Ovary (tissue), 9 donors: ENCODE measurements around the gene TNFRSF6B. TPM values are rescaled to one million over a fixed set of nuclear protein-coding genes. Genes with fewer than 3 reads are reported as not detected.

Experiments used
- DNase-seq, 5 donors: peaks; one replicate each; pipeline ENCODE4 v3.0.0-alpha.2; 2019 to 2020
- H3K27ac ChIP-seq, 2 donors: fragments of 200-600 bp; one replicate each; pipeline versions ENCODE4 v1.5.1 to v1.8.0; 2019 to 2022
- H3K27me3 ChIP-seq: fragments of 200-600 bp; one replicate; pipeline ENCODE4 v1.8.0; 2022
- H3K36me3 ChIP-seq: fragments of 200-600 bp; sonication (generic); one replicate; pipeline ENCODE4 v1.5.1; 2019
- H3K4me1 ChIP-seq: one replicate; pipeline ENCODE4 v1.8.1; 2013; ENCODE audit warnings: mild to moderate bottlenecking, moderate library complexity; ENCODE audit not compliant: insufficient read depth
- H3K4me3 ChIP-seq: fragments of 200-600 bp; sonication (generic); one replicate; pipeline ENCODE4 v1.5.1; 2017
- H3K9me3 ChIP-seq, 2 donors: fragments of 200-600 bp in 1 of 2; sonication (generic) in 1 of 2; one replicate each; pipeline versions ENCODE4 v1.5.1 to v1.8.1; 2013 to 2019; ENCODE audit warnings: mild to moderate bottlenecking in 1 of 2, moderate library complexity in 1 of 2
- EP300 ChIP-seq: sonication (generic); formaldehyde crosslinking; IDR thresholded peaks from one replicate; pipeline ENCODE4 v1.6.1; 2017; ENCODE audit warnings: antibody characterized with exemption
- POLR2A ChIP-seq: fragments of 450-650 bp; IDR thresholded peaks from one replicate; pipeline ENCODE4 v1.6.1; 2017; ENCODE audit warnings: antibody characterized with exemption, mild to moderate bottlenecking, moderate library complexity
- WGBS, 3 donors: extraction: QIAGEN DNeasy Blood & Tissue Kit in 1 of 3; methylation state at CpG; one replicate each; pipeline versions ENCODE4 v1.1.5 to v1.1.7; 2013 to 2017; 5-methylcytosine and 5-hydroxymethylcytosine counted together
- intact Hi-C, 4 donors: fragments of 100-400 bp; cut with DNase I; formaldehyde crosslinking; loops; one replicate each; pipeline versions ENCODE4 v1.11.0 to v1.15.1; 2022 to 2023
- polyA plus RNA-seq, 2 donors: library from polyadenylated mRNA; stranded (reverse); fragments of 200-250 nt in 1 of 2; fragments of 350-450 nt in 1 of 2; fragmentation: Illumina TruSeq in 1 of 2; extraction: RNeasy Lipid Tissue Mini Kit (QIAGEN cat#74804) in 1 of 2; gene quantifications; one replicate each; pipeline ENCODE4 v1.2.3, GENCODE V29; 2013 to 2014
- total RNA-seq, 7 donors: library from RNA; depleted of rRNA in 2 of 7; stranded (reverse); fragments of >200 nt in 2 of 7; fragmentation: NEBNext Ultra II Directional in 3 of 7; extraction: Animal tissue kit (Norgen Biotek cat#: 25700) in 3 of 7; gene quantifications; one replicate each; pipeline versions ENCODE4 v1.1.0 to v1.2.4, GENCODE V29; 2016 to 2023
- TF ChIP-seq, protein P1 (sequence below), 3 donors: fragments of 450-650 bp in 2 of 3; fragments of 200-600 bp in 1 of 3; IDR thresholded peaks; one replicate each; pipeline versions ENCODE4 v1.5.1 to v1.8.0; 2016 to 2022; ENCODE audit warnings: antibody characterized with exemption in 3 of 3, mild to moderate bottlenecking in 1 of 3
- donor health status: DM: no; HTN: no; CAD: no; lungs with moderate emphysema.
- donor health status: DM: no; HTN: no; CAD: no.
- donor health status: Bipolar disorder and iron deficiency.
- donor health status: DM: yes; HTN: yes; CAD: no.
- donor health status: DM: no; HTN: no; CAD: no.
- donor health status: DM: yes; HTN: yes; CAD: no.

Gene TNFRSF6B
- total and polyA plus RNA-seq, 9 donors: 2.0 to 7.0 (median 4.2) TPM; not detected in 1

DNA sequence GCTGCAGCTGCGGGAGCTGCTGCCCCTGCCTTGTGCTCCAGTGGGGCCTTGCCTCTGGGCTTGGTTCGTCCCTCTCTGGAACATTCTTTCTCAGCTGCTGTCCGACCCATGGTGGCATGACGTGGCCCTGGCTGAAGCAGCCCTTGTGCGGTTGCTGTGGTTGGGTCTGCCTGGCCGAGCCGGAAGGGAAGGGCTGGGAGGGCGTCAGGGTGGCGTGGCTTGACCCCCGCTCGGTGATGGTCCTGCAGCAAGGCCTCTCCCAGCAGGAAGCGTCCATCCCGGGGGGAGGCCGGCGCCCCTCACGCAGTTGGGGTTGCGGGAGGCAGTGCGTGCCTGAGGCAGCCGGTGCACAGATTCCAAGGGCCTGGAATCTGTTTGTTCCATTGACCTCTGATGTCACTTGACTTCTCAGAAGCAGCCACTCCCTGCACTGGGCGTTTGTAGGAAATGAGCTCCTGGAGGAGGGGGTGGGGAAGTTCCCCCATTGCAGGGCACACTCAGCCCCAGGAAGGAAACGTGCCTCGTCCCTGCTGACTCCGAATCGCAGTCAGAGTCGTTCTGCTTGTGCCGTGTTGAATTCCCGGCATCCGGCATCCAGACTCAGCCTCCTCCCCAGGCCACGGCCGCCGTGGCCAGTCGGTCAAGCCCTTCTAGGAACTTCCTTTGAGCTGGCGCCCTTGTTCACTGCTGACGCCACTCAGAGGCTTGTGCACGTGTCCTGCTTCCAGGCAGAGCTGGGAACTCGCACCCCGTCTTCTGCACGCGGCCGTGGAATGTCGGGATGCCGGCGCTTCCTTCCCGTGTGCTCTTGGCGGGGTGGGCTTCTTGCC is 9.7 kb upstream of the TNFRSF6B start:
- Histone ChIP-seq H3K9me3 (no peaks in the 10 kb centered on the region), H3K4me3 (no peak overlapping the region), H3K27ac (peak overlapping the region in 1 of 2 donors; percentile 29), H3K36me3 (no peaks in the 10 kb centered on the region), H3K4me1 (peaks cover 10% of the 10 kb centered on the region), H3K27me3 (no peaks in the 10 kb centered on the region)
- TF ChIP-seq, protein P1, sequence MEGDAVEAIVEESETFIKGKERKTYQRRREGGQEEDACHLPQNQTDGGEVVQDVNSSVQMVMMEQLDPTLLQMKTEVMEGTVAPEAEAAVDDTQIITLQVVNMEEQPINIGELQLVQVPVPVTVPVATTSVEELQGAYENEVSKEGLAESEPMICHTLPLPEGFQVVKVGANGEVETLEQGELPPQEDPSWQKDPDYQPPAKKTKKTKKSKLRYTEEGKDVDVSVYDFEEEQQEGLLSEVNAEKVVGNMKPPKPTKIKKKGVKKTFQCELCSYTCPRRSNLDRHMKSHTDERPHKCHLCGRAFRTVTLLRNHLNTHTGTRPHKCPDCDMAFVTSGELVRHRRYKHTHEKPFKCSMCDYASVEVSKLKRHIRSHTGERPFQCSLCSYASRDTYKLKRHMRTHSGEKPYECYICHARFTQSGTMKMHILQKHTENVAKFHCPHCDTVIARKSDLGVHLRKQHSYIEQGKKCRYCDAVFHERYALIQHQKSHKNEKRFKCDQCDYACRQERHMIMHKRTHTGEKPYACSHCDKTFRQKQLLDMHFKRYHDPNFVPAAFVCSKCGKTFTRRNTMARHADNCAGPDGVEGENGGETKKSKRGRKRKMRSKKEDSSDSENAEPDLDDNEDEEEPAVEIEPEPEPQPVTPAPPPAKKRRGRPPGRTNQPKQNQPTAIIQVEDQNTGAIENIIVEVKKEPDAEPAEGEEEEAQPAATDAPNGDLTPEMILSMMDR (IDR thresholded peaks at IDR 0.05): no peak
- TF ChIP-seq EP300: peak; percentile 65
- no peak for TF ChIP-seq POLR2A
- DNase-seq: peak; percentile 55 to 78 (median 65)
- intact Hi-C loops: no loop called here
- 25 to 40% (median 33%) methylated on average over 45 of the region's 45 CpGs for WGBS, 3 donors

DNA sequence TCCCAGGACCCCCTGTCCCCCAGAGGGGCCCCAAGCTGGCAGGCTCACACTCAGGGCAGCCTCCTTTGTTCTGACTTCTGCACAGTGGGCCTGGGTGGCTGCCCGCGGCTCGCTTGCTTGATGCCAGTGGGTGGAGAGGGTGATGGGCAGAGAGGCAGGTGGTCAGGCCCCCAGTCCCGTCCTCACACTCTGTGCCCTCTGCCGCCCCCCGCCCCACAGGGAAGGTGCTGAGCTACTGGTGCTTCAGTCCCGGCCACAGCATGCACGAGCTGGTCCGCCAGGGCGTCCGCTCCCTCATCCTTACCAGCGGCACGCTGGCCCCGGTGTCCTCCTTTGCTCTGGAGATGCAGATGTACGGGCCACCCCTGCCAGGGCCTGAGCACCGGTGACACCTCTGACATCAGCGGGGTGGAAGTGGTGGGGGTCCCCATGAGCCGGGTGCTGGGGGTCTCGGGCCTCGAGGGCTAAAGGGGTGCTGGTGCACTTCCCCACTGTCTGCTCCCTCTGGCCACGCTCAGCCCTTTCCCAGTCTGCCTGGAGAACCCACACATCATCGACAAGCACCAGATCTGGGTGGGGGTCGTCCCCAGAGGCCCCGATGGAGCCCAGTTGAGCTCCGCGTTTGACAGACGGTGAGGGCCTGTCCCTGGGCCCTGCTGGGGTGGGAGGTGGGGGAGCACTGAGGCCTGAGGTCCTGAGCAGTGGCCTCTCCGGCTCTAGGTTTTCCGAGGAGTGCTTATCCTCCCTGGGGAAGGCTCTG is 8.9 kb upstream of the TNFRSF6B start:
- Histone ChIP-seq H3K27ac (no peak overlapping the region), H3K9me3 (no peaks in the 10 kb centered on the region), H3K4me1 (peaks cover 10% of the 10 kb centered on the region), H3K36me3 (no peaks in the 10 kb centered on the region), H3K4me3 (no peak overlapping the region), H3K27me3 (no peaks in the 10 kb centered on the region)
- WGBS, 3 donors: 83 to 89% (median 86%) methylated on average over 29 of the region's 29 CpGs
- no peak for TF ChIP-seq POLR2A
- no peak for TF ChIP-seq EP300
- TF ChIP-seq, protein P1 (IDR thresholded peaks at IDR 0.05): no peak
- intact Hi-C loops: no loop called here
- peak in 3 of 5 donors; percentile 42 to 54 (median 46) for DNase-seq

DNA sequence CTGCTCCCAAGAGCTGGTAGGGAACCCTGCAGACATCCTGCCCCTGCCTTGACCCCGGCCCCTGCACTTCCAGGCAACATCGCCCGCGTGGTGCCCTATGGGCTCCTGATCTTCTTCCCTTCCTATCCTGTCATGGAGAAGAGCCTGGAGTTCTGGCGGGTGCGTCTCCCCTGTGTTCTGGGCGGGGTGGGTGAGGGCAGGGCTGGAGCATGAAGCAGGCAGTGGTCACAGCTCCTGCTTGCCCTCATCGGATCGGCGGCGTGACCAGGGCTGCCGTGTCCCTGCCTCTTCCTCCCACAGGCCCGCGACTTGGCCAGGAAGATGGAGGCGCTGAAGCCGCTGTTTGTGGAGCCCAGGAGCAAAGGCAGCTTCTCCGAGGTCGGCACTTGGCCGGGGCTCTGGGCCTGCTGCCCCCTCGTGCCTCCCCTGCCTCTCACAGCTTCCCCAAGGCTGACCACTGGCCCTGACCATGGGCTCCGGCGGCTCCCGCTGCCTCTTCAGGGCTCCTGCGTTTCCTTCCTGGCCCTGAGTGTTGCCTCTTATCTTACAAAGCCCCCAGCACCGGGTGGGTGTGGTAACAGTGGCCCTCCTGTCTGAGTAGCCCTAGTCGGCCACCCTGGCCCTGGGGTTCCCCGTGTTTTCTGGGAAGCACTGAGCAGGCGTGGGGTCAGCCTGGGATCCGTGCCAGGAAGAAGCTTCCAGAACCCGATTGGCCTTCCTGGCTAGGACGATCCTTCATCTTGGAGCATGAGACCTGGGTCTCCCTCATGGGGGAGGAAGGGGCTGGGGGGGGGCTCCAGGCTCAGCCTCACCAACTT is 8.0 kb upstream of the TNFRSF6B start:
- Histone ChIP-seq H3K27ac (no peak overlapping the region), H3K4me1 (peaks cover 10% of the 10 kb centered on the region), H3K36me3 (no peaks in the 10 kb centered on the region), H3K9me3 (no peaks in the 10 kb centered on the region), H3K27me3 (no peaks in the 10 kb centered on the region), H3K4me3 (no peak overlapping the region)
- TF ChIP-seq, protein P1 (IDR thresholded peaks at IDR 0.05): no peak
- TF ChIP-seq EP300 (no peak), POLR2A (no peak)
- peak in 3 of 5 donors; percentile 41 to 56 (median 49) for DNase-seq
- WGBS, 3 donors: 46 to 56% (median 55%) methylated on average over 31 of the region's 31 CpGs
- intact Hi-C loops: no loop called here
